GM20000 (cell line): ENCODE results near the gene ZBTB34.

Source experiments
- DNase-seq: peaks from one replicate; pipeline ENCODE4 v3.0.0; 2012; ENCODE audit warnings: low spot score
- TF ChIP-seq, protein P1 (sequence below): IDR thresholded peaks from 2 replicates; pipeline ENCODE4 v1.5.1; 2012; ENCODE audit warnings: mild to moderate bottlenecking, control low read depth; ENCODE audit errors: extremely low read depth, missing control alignments

The ZBTB34 gene

DNA sequence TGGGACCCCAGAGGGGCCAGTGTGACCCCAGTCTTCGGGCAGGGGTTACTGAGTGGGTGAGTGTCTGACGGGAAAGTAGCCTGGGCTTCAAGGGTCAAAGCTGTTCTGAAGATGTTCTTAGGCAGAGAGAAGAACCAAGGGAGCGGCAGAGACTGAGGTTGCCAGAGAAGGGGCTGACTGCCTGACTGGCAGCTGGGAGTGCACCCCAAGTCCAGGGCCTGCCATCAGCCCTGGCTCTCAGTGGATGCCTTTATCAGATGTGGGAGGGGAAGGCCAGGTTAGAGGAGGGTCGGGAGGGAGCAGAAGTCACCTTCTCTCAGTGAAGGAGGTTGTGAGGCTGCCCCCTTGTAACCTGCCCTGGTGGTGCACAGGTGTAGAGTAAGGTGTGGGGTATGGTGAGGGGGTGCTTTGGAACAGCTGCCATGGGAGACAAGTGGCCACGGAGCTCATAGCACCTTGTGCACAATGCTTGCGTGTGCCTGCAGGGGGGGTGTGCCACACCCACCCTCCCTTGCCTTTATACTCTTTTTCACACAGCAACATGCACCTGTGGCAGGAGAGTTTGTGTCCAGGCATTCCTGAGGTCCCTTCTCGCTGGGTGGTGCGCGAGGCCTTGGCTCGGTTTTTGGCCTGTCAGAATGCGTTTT is 73.0 kb downstream of the ZBTB34 start:
- DNase-seq: no peak
- TF ChIP-seq, protein P1, sequence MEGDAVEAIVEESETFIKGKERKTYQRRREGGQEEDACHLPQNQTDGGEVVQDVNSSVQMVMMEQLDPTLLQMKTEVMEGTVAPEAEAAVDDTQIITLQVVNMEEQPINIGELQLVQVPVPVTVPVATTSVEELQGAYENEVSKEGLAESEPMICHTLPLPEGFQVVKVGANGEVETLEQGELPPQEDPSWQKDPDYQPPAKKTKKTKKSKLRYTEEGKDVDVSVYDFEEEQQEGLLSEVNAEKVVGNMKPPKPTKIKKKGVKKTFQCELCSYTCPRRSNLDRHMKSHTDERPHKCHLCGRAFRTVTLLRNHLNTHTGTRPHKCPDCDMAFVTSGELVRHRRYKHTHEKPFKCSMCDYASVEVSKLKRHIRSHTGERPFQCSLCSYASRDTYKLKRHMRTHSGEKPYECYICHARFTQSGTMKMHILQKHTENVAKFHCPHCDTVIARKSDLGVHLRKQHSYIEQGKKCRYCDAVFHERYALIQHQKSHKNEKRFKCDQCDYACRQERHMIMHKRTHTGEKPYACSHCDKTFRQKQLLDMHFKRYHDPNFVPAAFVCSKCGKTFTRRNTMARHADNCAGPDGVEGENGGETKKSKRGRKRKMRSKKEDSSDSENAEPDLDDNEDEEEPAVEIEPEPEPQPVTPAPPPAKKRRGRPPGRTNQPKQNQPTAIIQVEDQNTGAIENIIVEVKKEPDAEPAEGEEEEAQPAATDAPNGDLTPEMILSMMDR: no peak

DNA sequence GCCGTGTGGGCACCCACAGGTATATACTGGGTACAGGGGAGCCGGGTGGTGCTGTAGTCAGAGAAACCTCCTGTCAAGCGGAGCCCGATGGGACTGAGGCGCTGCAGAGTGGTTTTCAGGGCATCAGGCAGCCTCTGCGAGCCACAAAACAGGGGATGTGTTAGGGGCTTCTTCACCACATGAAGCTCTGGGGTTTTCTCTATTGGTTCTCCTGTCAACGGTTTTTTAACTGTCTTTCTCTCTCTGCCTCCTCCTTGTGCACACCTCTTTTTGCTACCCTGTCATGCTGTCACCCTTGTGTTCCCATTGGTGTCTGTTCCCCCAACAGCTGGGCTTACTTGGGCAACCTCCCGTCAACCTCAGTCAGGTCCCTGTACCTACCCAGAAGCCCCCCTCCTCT is 74.0 kb downstream of the ZBTB34 start:
- TF ChIP-seq, protein P1: no peak
- DNase-seq: no peak
